ENCODE results near the gene HDAC11. TPM values are rescaled to one million over a fixed set of nuclear protein-coding genes. Genes with fewer than 3 reads are reported as not detected.

Gene HDAC11
- total RNA-seq, 4 donors from 2014 or later, result 20.6 to 28.3 (median 22.8) TPM

- intact Hi-C loops (cut with DNase I; ENCODE audit: low total_unique reads), result loop anchor here (5.0 kb wide), 1 partner anchor 122 kb away; no protein-coding TSS in a partner anchor
- no peak for TF ChIP-seq POLR2A (IDR thresholded peaks at IDR 0.05)
- TF ChIP-seq, protein P1, sequence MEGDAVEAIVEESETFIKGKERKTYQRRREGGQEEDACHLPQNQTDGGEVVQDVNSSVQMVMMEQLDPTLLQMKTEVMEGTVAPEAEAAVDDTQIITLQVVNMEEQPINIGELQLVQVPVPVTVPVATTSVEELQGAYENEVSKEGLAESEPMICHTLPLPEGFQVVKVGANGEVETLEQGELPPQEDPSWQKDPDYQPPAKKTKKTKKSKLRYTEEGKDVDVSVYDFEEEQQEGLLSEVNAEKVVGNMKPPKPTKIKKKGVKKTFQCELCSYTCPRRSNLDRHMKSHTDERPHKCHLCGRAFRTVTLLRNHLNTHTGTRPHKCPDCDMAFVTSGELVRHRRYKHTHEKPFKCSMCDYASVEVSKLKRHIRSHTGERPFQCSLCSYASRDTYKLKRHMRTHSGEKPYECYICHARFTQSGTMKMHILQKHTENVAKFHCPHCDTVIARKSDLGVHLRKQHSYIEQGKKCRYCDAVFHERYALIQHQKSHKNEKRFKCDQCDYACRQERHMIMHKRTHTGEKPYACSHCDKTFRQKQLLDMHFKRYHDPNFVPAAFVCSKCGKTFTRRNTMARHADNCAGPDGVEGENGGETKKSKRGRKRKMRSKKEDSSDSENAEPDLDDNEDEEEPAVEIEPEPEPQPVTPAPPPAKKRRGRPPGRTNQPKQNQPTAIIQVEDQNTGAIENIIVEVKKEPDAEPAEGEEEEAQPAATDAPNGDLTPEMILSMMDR (IDR thresholded peaks at IDR 0.05), result no peak
- no peak overlapping the region for H3K4me3 ChIP-seq (ENCODE audit: low read depth, poor library complexity, severe bottlenecking)
- 80 to 86% methylated on average over 8 of the region's 8 CpGs for WGBS, 2 donors
- DNase-seq (ENCODE audit: low spot score in 2 of 2), result no peak
These were observed 29.7 kb downstream of the HDAC11 start for GRCh38 chr3:13509816-13510192.

GRCh38 chr3:13512451-13512850 lies 32.3 kb downstream of the HDAC11 start:
- intact Hi-C loops (cut with DNase I; ENCODE audit: low total_unique reads), result no loop called here
- TF ChIP-seq POLR2A (IDR thresholded peaks at IDR 0.05), result no peak
- no peak overlapping the region for H3K4me3 ChIP-seq (ENCODE audit: low read depth, poor library complexity, severe bottlenecking)
- DNase-seq (ENCODE audit: low spot score in 2 of 2), result no peak
- WGBS, 2 donors, result 86 to 87% methylated on average over 7 of the region's 7 CpGs

DNA sequence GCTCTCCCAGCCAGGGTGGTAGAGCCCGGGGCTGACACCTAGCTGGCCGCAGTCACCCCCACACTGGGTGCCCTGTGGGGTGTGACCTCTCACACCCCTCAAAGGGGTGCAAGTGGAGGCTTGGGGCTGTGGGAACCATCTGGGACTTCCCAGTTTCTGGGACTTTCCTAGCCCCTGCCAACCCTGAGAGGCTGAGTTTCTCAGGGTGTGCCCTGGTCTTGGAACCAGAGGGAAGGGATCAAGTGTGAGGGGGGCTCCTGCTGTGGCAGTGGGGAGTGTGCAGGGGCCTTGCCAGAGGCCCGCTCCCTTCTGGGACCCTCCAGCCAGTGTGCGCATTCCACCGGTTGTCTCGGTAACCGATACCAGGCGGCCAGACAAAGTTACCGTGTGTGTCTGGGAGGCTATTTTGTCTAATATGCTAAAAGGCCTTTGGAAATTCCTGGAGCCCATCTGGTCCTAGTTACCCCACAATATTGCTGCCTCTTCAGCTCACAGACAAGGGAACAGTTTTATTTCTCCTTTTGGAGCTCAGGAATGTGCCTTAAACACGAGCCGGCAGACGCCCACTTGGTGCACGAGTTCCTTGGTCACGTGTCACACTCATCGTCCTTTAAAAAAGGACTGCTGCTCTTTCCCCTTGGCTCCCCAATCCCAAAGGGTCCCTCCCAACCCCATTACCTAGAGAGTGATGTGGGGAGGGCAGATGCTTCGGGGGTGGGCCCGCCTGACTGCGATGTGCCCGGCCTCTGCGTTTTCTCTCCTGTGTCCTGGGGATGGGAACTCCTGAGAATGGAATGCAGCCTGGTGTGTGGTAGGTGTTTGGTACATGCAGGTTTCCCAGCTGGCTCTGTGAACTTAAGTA lies 33.2 kb downstream of the HDAC11 start:
- TF ChIP-seq POLR2A (IDR thresholded peaks at IDR 0.05), result no peak
- TF ChIP-seq, protein P1 (IDR thresholded peaks at IDR 0.05), result no peak
- peak; percentile 71 to 93 for DNase-seq (ENCODE audit: low spot score in 2 of 2)

DNA sequence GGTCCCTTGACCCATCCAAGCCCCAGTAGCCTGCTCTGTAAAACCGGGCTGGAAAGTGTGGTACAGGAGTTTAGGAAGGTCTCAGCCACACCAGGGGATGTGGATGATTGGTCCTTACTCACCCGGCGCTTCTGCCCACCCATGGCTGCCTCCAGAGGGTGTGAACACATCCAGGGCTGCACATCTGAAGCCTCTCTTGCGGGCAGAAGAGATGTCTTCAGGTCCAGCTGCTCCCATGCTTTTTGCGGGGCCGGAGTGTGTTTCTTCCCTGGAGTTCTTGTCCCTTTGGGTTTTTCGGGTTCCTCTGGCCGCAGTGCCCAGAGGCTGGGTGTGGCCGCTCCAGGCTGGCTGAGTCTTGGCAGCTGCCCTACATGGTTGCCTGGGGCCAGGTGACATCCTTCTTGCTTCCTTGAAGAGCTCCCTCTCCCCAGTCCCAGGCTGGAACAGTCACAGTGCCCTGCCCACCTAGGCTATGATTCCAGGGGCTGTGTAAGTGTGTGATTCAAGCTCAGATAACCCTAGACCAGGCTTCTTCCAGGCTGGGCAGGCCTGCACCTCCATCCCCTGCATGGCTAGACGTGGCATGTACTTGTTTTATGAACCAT lies 33.9 kb downstream of the HDAC11 start:
- intact Hi-C loops (cut with DNase I; ENCODE audit: low total_unique reads), result no loop called here
- 29 to 36% methylated on average over 10 of the region's 10 CpGs for WGBS, 2 donors
- no peak for DNase-seq (ENCODE audit: low spot score in 2 of 2)
- TF ChIP-seq, protein P1 (IDR thresholded peaks at IDR 0.05), result no peak
- no peak for TF ChIP-seq POLR2A (IDR thresholded peaks at IDR 0.05)
- no peak overlapping the region for H3K4me3 ChIP-seq (ENCODE audit: low read depth, poor library complexity, severe bottlenecking)

More for the DNA sequence above, 33.2 kb downstream of the HDAC11 start:
- intact Hi-C loops (cut with DNase I; ENCODE audit: low total_unique reads), result no loop called here
- 43 to 52% methylated on average over 18 to 19 of the region's 20 CpGs for WGBS, 2 donors
- no peak overlapping the region for H3K4me3 ChIP-seq (ENCODE audit: low read depth, poor library complexity, severe bottlenecking)

DNA sequence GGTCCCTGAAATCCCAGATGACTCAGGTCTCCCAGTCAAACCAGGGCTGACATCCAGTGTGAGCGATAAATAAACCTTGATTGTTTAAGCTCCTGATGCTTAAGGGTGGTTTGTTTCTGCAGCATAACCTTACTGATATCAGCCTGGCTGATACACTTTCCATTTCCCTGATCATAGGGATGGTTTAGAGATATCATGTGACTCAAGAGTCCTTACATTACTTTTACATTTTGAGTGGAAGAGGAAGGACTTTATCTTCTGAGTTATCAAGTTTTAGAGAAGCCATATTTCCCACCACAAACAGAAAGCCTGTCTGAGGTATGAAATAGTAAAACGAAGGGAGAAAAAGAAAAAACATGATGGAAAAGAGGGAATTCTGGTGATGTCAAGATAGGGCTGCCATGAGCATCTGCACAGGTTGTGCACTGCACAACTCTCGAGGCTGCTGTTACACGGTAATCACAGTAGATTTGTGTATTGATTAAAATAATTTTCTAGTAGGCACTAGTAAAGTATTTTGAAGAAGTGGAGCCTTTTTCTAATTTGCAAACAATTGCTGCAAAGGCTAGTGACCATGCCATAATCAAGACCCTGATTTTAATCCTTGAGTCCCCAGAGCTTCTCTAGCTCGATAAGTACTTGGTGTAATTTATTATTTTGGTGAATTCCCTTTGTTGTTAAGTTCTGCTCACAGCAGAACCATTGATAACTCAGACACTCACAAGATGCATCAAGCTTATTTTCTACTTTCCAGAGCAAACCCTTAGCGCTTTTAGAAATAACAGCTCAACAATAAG lies 34.7 kb downstream of the HDAC11 start:
- no peak for DNase-seq (ENCODE audit: low spot score in 2 of 2)
- no peak overlapping the region for H3K4me3 ChIP-seq (ENCODE audit: low read depth, poor library complexity, severe bottlenecking)
- TF ChIP-seq POLR2A (IDR thresholded peaks at IDR 0.05), result no peak
- TF ChIP-seq, protein P1 (IDR thresholded peaks at IDR 0.05), result no peak
- intact Hi-C loops (cut with DNase I; ENCODE audit: low total_unique reads), result no loop called here
- 85 to 93% methylated on average over 6 of the region's 6 CpGs for WGBS, 2 donors
